ENCODE measurements around the gene GPR155.

The GPR155 gene

GRCh38 chr2:174486563-174487107 lies at the start of gene GPR155:
Gene GPR155, minus strand, starts transcription at chr2:174487029. Its CDS starts 5,073 bp downstream, at chr2:174481956.
- Histone ChIP-seq H2AFZ (ENCODE audit: low read depth, low read length) (peak within 1 kb of the TSS; percentile 93), H3K4me3 (ENCODE audit: low read length) (peak within 1 kb of the TSS; percentile 96), H3K9me3 (ENCODE audit: low read length) (no peaks in the 10 kb centered on the region), H3K36me3 (ENCODE audit: insufficient read depth, low read length) (no peaks in the 10 kb centered on the region), H3K27me3 (ENCODE audit: insufficient read depth, low read length) (no peaks in the 10 kb centered on the region), H3K4me1 (ENCODE audit: insufficient read depth, low read length) (peaks cover 6% of the 10 kb centered on the region)

GRCh38 chr2:174535757-174536703 lies 49.2 kb upstream of the GPR155 start:
- Histone ChIP-seq H3K4me3 (ENCODE audit: low read length) (no peak overlapping the region), H3K36me3 (ENCODE audit: insufficient read depth, low read length) (no peaks in the 10 kb centered on the region), H3K9me3 (ENCODE audit: low read length) (no peaks in the 10 kb centered on the region), H2AFZ (ENCODE audit: low read depth, low read length) (no peak overlapping the region), H3K4me1 (ENCODE audit: insufficient read depth, low read length) (no peaks in the 10 kb centered on the region), H3K27me3 (ENCODE audit: insufficient read depth, low read length) (no peaks in the 10 kb centered on the region)

DNA sequence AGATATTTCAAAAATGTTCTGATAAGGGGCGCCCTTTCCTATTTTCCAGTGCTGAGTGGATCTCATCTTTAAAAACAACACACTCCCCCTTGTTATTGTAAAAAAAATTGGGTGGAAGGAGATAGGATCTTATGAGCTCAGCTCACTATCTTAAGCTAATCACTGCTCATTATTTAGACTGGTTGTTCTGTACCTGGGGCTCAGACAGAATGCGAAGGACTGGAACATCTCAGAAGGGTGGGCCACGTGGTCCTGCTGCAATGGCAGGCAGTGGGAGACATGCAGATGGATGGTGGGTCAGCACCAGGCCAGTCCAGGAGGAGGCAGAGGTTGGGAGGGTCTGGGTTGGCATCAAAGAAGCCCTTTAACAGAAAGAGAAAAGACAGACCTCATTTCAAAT lies 48.3 kb upstream of the GPR155 start:
- Histone ChIP-seq H3K27me3 (ENCODE audit: insufficient read depth, low read length) (no peaks in the 10 kb centered on the region), H3K36me3 (ENCODE audit: insufficient read depth, low read length) (no peaks in the 10 kb centered on the region), H3K4me1 (ENCODE audit: insufficient read depth, low read length) (no peaks in the 10 kb centered on the region), H3K4me3 (ENCODE audit: low read length) (no peak overlapping the region), H3K9me3 (ENCODE audit: low read length) (no peaks in the 10 kb centered on the region), H2AFZ (ENCODE audit: low read depth, low read length) (no peak overlapping the region)

DNA sequence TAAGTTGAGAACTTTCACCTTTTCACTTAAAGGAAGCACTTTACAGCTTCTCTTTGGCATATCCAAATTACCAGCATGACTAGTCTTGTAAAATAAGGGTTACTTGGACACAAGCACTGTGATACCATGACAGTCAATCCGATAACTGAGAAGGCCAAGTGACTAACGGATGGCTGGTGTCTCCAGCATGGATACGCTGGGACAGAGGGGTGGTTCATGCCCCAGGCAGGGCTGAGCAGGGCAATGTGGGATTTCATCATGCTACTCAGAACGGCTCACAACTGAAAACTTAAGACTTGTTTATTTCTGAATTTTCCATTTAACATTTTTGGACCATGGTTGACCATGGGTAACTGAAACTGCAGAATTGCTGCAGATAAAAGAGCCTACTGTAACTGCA lies 43.1 kb upstream of the GPR155 start:
- H3K4me3 ChIP-seq (ENCODE audit: low read length), result no peak overlapping the region
- peaks cover 2% of the 10 kb centered on the region for H3K27me3 ChIP-seq (ENCODE audit: insufficient read depth, low read length)
- H3K9me3 ChIP-seq (ENCODE audit: low read length), result no peaks in the 10 kb centered on the region
- H2AFZ ChIP-seq (ENCODE audit: low read depth, low read length), result no peak overlapping the region
- H3K4me1 ChIP-seq (ENCODE audit: insufficient read depth, low read length), result no peaks in the 10 kb centered on the region
- no peaks in the 10 kb centered on the region for H3K36me3 ChIP-seq (ENCODE audit: insufficient read depth, low read length)

- H3K4me1 ChIP-seq (ENCODE audit: insufficient read depth, low read length), result no peaks in the 10 kb centered on the region
- no peaks in the 10 kb centered on the region for H3K36me3 ChIP-seq (ENCODE audit: insufficient read depth, low read length)
Observed at GRCh38 chr2:174527959-174528358, 41.1 kb upstream of the GPR155 start.

DNA sequence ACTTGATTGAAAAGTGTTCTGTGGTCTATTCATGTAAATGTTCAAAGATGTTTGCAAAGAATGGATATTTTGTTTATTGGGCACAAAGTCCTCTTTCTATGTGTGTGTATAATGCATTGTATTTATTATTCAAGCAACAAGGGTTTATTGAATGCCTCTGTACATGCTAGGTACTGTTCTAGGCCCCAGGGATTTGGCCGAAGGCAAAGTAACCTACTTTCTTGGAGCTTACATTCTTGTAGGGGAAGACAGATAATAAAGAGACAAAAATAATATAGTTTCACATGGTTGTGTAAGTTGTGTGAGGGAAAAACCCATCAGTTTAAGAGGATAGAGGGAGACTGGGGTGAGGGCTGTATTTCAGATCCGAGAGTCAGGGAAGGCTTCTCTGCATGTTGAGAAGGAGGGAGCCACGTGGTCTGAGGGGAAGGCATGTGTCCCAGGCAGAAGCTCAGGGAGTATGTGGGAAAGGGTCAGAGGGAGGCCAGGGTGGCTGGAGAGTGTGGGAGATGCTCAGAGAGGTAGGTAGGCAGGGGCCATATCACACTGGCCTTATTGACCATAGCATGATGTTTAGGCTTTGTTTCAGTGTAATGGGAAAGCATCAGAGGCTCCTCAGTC lies 40.4 kb upstream of the GPR155 start:
- Histone ChIP-seq H3K4me1 (ENCODE audit: insufficient read depth, low read length) (no peaks in the 10 kb centered on the region), H2AFZ (ENCODE audit: low read depth, low read length) (no peak overlapping the region), H3K27me3 (ENCODE audit: insufficient read depth, low read length) (peaks cover 2% of the 10 kb centered on the region), H3K4me3 (ENCODE audit: low read length) (no peak overlapping the region), H3K9me3 (ENCODE audit: low read length) (no peaks in the 10 kb centered on the region), H3K36me3 (ENCODE audit: insufficient read depth, low read length) (no peaks in the 10 kb centered on the region)

More at GRCh38 chr2:174527959-174528358, 41.1 kb upstream of the GPR155 start:
- Histone ChIP-seq H3K4me3 (ENCODE audit: low read length) (no peak overlapping the region), H2AFZ (ENCODE audit: low read depth, low read length) (no peak overlapping the region), H3K27me3 (ENCODE audit: insufficient read depth, low read length) (peaks cover 2% of the 10 kb centered on the region), H3K9me3 (ENCODE audit: low read length) (no peaks in the 10 kb centered on the region)

GRCh38 chr2:174524527-174524926 lies 37.7 kb upstream of the GPR155 start:
- Histone ChIP-seq H3K4me1 (ENCODE audit: insufficient read depth, low read length) (no peaks in the 10 kb centered on the region), H3K36me3 (ENCODE audit: insufficient read depth, low read length) (no peaks in the 10 kb centered on the region), H3K9me3 (ENCODE audit: low read length) (no peaks in the 10 kb centered on the region), H3K27me3 (ENCODE audit: insufficient read depth, low read length) (peaks cover 6% of the 10 kb centered on the region), H2AFZ (ENCODE audit: low read depth, low read length) (no peak overlapping the region), H3K4me3 (ENCODE audit: low read length) (no peak overlapping the region)

DNA sequence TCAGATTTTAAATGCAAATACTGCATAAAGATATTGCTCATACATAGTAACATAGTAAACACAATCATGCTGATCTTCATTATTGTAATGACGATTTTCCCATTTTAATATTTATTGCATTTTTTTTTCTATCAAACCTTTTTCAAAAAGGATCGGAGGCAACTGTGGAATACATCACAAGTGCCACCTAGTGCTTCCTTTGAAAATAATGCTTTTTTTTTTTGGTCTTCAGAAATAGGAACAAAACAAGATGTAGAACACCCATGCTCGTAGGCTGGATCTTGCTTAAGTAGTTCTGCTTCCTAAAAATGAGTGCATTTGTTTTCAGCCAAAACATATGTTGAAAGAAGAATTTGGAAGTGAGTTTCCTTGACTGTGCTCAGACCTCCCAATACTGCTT lies 35.7 kb upstream of the GPR155 start:
- peaks cover 6% of the 10 kb centered on the region for H3K27me3 ChIP-seq (ENCODE audit: insufficient read depth, low read length)
- H3K36me3 ChIP-seq (ENCODE audit: insufficient read depth, low read length), result no peaks in the 10 kb centered on the region
- no peaks in the 10 kb centered on the region for H3K9me3 ChIP-seq (ENCODE audit: low read length)
- no peak overlapping the region for H3K4me3 ChIP-seq (ENCODE audit: low read length)
- no peak overlapping the region for H2AFZ ChIP-seq (ENCODE audit: low read depth, low read length)
- no peaks in the 10 kb centered on the region for H3K4me1 ChIP-seq (ENCODE audit: insufficient read depth, low read length)

- H3K9me3 ChIP-seq (ENCODE audit: low read length), result no peaks in the 10 kb centered on the region
- peaks cover 6% of the 10 kb centered on the region for H3K27me3 ChIP-seq (ENCODE audit: insufficient read depth, low read length)
- H2AFZ ChIP-seq (ENCODE audit: low read depth, low read length), result no peak overlapping the region
- no peaks in the 10 kb centered on the region for H3K36me3 ChIP-seq (ENCODE audit: insufficient read depth, low read length)
- no peak overlapping the region for H3K4me3 ChIP-seq (ENCODE audit: low read length)
- no peaks in the 10 kb centered on the region for H3K4me1 ChIP-seq (ENCODE audit: insufficient read depth, low read length)
Observed at GRCh38 chr2:174518395-174518794, 31.6 kb upstream of the GPR155 start.

GRCh38 chr2:174516501-174517378 lies 29.9 kb upstream of the GPR155 start:
- Histone ChIP-seq H3K27me3 (ENCODE audit: insufficient read depth, low read length) (peaks cover 6% of the 10 kb centered on the region), H3K36me3 (ENCODE audit: insufficient read depth, low read length) (no peaks in the 10 kb centered on the region), H3K4me3 (ENCODE audit: low read length) (no peak overlapping the region), H3K4me1 (ENCODE audit: insufficient read depth, low read length) (no peaks in the 10 kb centered on the region), H2AFZ (ENCODE audit: low read depth, low read length) (no peak overlapping the region), H3K9me3 (ENCODE audit: low read length) (no peaks in the 10 kb centered on the region)

GRCh38 chr2:174512345-174512744 lies 25.5 kb upstream of the GPR155 start:
- no peak overlapping the region for H3K4me3 ChIP-seq (ENCODE audit: low read length)
- H3K9me3 ChIP-seq (ENCODE audit: low read length), result peaks cover 6% of the 10 kb centered on the region
- no peaks in the 10 kb centered on the region for H3K4me1 ChIP-seq (ENCODE audit: insufficient read depth, low read length)
- H3K36me3 ChIP-seq (ENCODE audit: insufficient read depth, low read length), result no peaks in the 10 kb centered on the region
- H2AFZ ChIP-seq (ENCODE audit: low read depth, low read length), result no peak overlapping the region
- H3K27me3 ChIP-seq (ENCODE audit: insufficient read depth, low read length), result no peaks in the 10 kb centered on the region

DNA sequence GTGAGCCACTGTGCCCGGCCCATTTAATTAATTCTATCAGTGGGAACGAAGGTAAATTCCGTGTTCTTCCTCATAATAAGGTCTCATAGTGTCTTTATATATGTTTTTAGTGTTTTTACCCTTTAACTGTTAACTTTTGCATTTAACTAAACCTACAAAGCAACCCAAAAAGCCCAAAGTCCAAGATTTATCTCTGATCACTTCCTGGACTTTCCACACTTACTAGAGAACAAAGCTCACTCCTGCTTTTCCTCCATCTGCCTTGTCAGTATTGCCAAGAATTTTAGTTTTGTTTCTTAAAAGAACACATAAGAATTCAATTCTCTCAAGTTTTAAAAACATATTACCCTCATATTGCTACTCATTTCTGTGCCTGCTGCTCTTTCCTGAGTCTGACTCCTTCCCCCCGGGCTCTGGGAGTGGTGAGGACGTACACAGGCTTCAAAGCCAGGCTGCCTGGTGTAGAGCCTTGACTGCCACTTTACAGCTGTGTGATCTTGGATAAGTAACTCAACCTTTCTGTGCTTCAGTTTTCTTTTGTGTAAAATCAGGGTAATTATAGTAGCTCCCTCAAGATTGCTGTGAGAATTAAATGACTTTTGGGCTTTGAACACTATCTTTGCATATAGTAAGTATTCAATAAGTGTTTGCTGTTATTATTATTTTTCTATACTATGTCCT lies 24.9 kb upstream of the GPR155 start:
- H3K9me3 ChIP-seq (ENCODE audit: low read length), result peaks cover 6% of the 10 kb centered on the region
- H2AFZ ChIP-seq (ENCODE audit: low read depth, low read length), result no peak overlapping the region
- no peak overlapping the region for H3K4me3 ChIP-seq (ENCODE audit: low read length)

More for the DNA sequence above, 24.9 kb upstream of the GPR155 start:
- Histone ChIP-seq H3K4me1 (ENCODE audit: insufficient read depth, low read length) (no peaks in the 10 kb centered on the region), H3K27me3 (ENCODE audit: insufficient read depth, low read length) (no peaks in the 10 kb centered on the region), H3K36me3 (ENCODE audit: insufficient read depth, low read length) (no peaks in the 10 kb centered on the region)

All from neuron (in vitro differentiated cells).